Cardiac fibroblast (primary cell): ENCODE results near the gene CHCHD3.

Experiments
- DNase-seq, 2 donors: peaks; one replicate each; pipeline versions ENCODE4 v3.0.0 to v3.0.0-alpha.2; 2010; ENCODE audit warnings: low read depth in 2 of 2
- H3K4me3 ChIP-seq, 2 donors: replicated peaks in 1 of 2; 1 replicate in 1 of 2; 2 replicates in 1 of 2; pipeline ENCODE4 v1.5.1; 2011; ENCODE audit warnings: low read depth in 2 of 2, low read length in 2 of 2, mild to moderate bottlenecking in 2 of 2, moderate library complexity in 1 of 2
- TF ChIP-seq, protein P1 (sequence below): IDR thresholded peaks from one replicate; pipeline ENCODE4 v1.5.1; 2011; ENCODE audit warnings: low read depth, mild to moderate bottlenecking, low read length, inconsistent platforms

The CHCHD3 gene

DNA sequence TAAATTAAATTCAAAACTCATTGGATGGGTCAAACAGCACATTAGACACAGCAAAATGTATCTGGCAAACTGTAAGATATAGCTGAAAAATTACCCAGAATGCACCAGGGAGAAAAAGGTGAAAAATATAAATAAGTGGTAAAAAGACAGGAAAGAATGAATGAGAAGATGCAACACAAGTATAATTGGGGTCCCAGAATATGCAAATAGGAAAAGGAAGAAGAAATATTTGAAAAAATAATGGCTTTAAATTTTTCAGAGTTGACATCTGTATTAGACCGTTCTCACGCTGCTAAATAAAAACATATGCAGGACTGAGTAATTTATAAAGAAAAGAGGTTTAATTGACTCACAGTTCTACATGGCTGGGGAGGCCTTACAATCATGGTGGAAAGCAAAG lies 337.9 kb downstream of the CHCHD3 start:
- DNase-seq: peak in 1 of 2 donors; percentile 15
- TF ChIP-seq, protein P1, sequence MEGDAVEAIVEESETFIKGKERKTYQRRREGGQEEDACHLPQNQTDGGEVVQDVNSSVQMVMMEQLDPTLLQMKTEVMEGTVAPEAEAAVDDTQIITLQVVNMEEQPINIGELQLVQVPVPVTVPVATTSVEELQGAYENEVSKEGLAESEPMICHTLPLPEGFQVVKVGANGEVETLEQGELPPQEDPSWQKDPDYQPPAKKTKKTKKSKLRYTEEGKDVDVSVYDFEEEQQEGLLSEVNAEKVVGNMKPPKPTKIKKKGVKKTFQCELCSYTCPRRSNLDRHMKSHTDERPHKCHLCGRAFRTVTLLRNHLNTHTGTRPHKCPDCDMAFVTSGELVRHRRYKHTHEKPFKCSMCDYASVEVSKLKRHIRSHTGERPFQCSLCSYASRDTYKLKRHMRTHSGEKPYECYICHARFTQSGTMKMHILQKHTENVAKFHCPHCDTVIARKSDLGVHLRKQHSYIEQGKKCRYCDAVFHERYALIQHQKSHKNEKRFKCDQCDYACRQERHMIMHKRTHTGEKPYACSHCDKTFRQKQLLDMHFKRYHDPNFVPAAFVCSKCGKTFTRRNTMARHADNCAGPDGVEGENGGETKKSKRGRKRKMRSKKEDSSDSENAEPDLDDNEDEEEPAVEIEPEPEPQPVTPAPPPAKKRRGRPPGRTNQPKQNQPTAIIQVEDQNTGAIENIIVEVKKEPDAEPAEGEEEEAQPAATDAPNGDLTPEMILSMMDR: no peak
- H3K4me3 ChIP-seq: no peak overlapping the region

DNA sequence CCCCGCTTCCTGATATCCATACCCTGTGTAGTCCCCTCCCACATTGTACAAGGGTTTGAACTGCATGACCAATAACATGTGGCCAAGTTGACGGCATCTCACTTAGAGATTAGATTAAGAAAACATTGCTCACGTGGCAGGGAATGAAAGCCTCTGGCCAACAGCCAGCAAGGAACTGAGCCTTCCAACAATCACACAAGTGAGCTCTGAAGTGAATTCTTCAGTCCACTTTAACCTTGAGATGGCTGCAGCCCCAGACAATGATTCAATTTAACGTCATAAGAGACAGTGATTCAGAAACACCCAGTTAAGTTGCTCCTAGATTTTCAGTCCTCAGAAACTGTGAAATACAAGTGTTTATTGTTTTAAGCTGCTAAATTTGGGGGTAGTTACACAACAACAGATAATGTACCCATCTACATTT lies 339.7 kb downstream of the CHCHD3 start:
- TF ChIP-seq, protein P1: no peak
- H3K4me3 ChIP-seq: no peak overlapping the region
- DNase-seq: peak; percentile 94 to 97

DNA sequence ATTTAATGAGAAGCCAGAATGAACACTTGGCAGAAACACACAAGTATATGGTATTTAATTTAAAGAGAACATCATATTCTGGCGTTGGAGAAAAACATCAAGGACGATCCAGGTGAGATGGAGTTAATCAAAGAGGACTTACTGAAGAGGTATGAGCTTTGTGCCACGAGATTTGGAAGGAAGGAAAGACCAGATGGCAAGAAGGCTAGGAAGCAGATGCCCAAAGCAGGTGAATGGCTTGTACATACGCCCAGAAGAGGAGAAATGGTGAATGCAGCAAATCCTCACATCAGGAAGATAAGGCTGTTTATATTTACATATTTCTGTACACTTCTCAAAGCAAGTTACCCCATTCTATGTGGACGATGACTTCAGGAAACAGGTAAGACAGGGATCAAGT lies 341.7 kb downstream of the CHCHD3 start:
- no peak overlapping the region for H3K4me3 ChIP-seq
- DNase-seq: no peak
- TF ChIP-seq, protein P1: no peak

DNA sequence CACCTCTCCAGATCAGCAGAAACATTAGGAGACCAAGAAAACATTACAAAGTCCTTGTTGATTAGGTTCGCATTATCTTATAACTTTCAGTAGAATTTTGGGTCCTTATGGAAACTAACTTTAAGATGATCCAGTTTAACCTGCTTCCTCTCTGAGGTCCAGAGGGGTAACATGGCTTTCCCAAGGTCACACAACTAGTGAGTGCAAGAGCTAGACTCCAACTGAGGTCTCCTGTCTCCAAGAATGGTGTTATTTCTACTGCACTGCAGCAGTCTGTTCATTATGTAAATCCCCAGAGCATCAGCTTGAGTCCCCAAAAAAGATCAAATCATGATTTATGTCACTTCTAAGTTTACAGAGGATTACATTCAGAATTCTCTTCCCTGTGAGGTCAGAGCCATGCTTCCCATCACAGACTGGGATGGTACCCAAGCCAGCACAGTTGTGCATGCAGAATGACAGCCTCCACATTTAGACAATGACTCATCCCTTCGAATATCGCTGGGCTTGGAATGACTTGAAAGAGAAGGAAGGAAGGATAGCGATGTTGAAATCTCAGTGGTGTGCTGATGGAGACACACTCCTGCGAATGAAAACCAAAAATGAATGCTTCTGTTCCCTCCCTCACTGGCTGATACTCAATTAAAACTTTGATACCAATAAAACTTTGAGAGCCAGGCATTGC lies 342.5 kb downstream of the CHCHD3 start:
- H3K4me3 ChIP-seq: no peak overlapping the region
- DNase-seq: peak; percentile 89 to 92
- TF ChIP-seq, protein P1: no peak

DNA sequence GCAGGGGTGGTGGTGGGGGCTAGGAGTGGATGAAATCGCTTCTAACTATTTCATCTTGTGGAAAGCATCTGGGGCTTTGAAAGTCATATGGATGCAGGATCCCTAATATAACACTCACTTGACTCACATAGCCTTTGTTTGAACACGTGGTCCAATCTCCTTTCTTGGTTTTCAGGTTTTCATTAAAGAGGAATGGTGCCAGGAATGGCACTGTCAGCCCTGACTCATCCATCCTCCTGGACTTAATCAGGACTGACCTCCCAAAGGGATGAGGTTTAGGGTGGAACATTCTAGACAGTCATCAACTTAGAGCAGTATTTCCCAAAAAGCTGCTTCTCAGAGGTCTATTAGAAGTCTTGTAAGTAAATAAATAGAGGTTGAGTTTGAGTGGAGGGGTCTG lies 343.6 kb downstream of the CHCHD3 start:
- TF ChIP-seq, protein P1: no peak
- DNase-seq: peak; percentile 72 to 95
- H3K4me3 ChIP-seq: no peak overlapping the region

DNA sequence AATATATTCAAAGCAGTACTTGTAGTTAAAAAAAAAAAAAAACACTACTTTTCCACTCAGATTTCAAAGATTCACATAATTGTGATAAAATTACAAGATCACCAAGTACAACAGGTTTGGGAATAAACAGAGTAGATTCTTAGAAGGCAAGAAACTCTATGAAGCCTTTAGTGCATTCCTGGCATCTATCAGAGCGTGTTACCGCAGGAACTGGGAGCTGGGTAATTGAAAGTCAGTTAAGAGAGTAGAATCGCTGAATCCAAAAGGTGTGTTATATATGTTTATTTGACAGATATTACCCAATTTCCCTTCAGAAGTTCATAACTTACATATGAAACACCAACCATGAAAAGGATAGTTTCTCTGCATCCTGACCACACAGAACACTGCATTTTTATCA lies 346.4 kb downstream of the CHCHD3 start:
- H3K4me3 ChIP-seq: no peak overlapping the region
- DNase-seq: no peak
- TF ChIP-seq, protein P1: no peak
